ENCODE measurements around the gene VAT1. TPM values are rescaled to one million over a fixed set of nuclear protein-coding genes. Genes with fewer than 3 reads are reported as not detected.
"Not testable (repeated sequence)": the region's sequence is repeated elsewhere in the genome, so short reads cannot be mapped to it uniquely, and the experiment has no call there.

The VAT1 gene
- total RNA-seq, 4 donors from 2014 or later: 203 to 246 (median 228) TPM

GRCh38 chr17:43006639-43007551 lies 15.3 kb downstream of the VAT1 start, which contains the start of gene IFI35:
Gene IFI35, plus strand, starts transcription at chr17:43006784. Its CDS starts 164 bp downstream, at chr17:43006948.
- WGBS, 2 donors: 31 to 36% methylated on average over 18 of the region's 18 CpGs
- peak; percentile 80 to 83 for DNase-seq (ENCODE audit: low spot score in 2 of 2)
- peak in 1 of 2 donors; percentile 85 for TF ChIP-seq EP300 (IDR thresholded peaks at IDR 0.05)
- peak; percentile 18 to 62 (median 41) for TF ChIP-seq CTCF (IDR thresholded peaks at IDR 0.05)
- TF ChIP-seq POLR2A (IDR thresholded peaks at IDR 0.05): peak; percentile 43 to 57

DNA sequence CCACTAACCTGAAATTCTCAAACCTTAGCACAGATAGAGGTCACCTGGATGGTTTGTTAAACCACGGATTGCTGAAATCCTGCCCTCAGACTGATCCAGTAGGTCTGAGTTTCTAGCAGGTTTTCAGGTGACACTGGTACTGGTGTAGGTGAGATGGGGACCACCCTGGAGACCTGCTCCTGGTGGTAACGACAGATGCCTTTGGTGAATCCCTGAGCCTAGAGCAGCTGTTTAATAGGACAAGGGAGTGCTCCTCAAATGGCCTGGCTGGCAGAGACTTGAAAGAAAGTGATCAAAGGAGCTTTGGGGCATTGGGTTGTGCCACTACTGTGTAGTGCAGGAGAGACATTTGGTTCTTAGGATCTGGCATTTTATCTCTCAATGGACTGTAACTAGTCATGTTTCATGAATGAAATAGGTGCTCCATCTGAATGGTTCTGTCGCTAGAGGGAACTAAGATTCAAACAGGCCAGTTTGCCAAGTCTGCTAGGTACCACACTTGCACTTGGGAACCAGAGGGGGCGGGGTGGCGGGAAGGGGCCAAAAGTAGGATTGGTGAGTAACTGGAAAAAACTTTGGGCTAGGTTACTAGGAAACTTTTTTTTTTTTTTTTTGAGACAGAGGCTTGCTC lies 18.5 kb downstream of the VAT1 start:
- Histone ChIP-seq H3K27me3 (no peaks in the 10 kb centered on the region), H3K27ac (no peak overlapping the region), H3K36me3 (peaks cover 0 to 51% (median 26%) of the 10 kb centered on the region in 3 donors), H3K9me3 (no peaks in the 10 kb centered on the region), H3K4me3 (no peak overlapping the region), H3K4me1 (peaks cover 0 to 43% (median 21%) of the 10 kb centered on the region in 4 donors)
- TF ChIP-seq POLR2A (IDR thresholded peaks at IDR 0.05) (no peak), EP300 (IDR thresholded peaks at IDR 0.05) (no peak), CTCF (IDR thresholded peaks at IDR 0.05) (no peak)
- WGBS, 2 donors: 84 to 89% methylated on average over 5 of the region's 5 CpGs
- DNase-seq (ENCODE audit: low spot score in 2 of 2): no peak

More at GRCh38 chr17:43006639-43007551, 15.3 kb downstream of the VAT1 start, which contains the start of gene IFI35:
- Histone ChIP-seq H3K4me1 (peaks cover 0 to 52% (median 26%) of the 10 kb centered on the region in 4 donors), H3K27me3 (no peaks in the 10 kb centered on the region), H3K36me3 (peaks cover 0 to 30% (median 17%) of the 10 kb centered on the region in 3 donors), H3K27ac (peak within 1 kb of the TSS; percentile 67 to 97 (median 92)), H3K9me3 (no peaks in the 10 kb centered on the region), H3K4me3 (peak within 1 kb of the TSS; percentile 47 to 89 (median 60))

DNA sequence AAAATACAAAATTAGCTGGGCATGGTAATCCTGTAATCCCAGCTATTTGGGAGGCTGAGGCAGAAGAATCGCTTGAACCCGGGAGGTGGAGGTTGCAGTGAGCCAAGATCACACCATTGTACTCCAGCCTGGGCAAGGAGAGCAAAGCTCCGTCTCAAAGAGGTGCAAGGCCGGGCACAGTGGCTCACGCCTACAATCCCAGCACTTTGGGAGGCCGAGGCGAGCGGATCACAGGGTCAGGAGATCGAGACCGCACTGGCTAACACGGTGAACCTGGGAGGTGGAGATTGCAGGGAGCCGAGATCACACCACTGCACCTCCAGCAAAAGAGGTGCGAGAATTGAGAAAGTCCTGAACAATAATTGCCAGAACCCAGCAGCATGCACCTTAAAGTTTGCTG lies 21.3 kb downstream of the VAT1 start:
- H3K27ac ChIP-seq: not testable (repeated sequence)

GRCh38 chr17:42999003-42999525 lies 23.1 kb downstream of the VAT1 start:
- Histone ChIP-seq H3K9me3 (no peaks in the 10 kb centered on the region), H3K4me1 (peaks cover 0 to 35% (median 15%) of the 10 kb centered on the region in 4 donors), H3K4me3 (peak overlapping the region; percentile 51 to 79 (median 72)), H3K27me3 (no peaks in the 10 kb centered on the region), H3K27ac (peak overlapping the region; percentile 40 to 91 (median 88)), H3K36me3 (peaks cover 0 to 49% (median 26%) of the 10 kb centered on the region in 3 donors)
- no peak for DNase-seq (ENCODE audit: low spot score in 2 of 2)
- 15 to 19% methylated on average over 10 of the region's 10 CpGs for WGBS, 2 donors
- TF ChIP-seq POLR2A (IDR thresholded peaks at IDR 0.05) (no peak), CTCF (IDR thresholded peaks at IDR 0.05) (no peak), EP300 (IDR thresholded peaks at IDR 0.05) (no peak)

More for the DNA sequence above, 21.3 kb downstream of the VAT1 start:
- not testable (repeated sequence) for H3K4me3 ChIP-seq; DNase-seq (ENCODE audit: low spot score in 2 of 2); H3K27me3 ChIP-seq; H3K9me3 ChIP-seq
- peaks cover 0 to 35% (median 15%) of the 10 kb centered on the region in 4 donors for H3K4me1 ChIP-seq
- WGBS, 2 donors: 91 to 92% methylated on average over 13 of the region's 13 CpGs
- H3K36me3 ChIP-seq: peaks cover 0 to 51% (median 26%) of the 10 kb centered on the region in 3 donors

All from tibial nerve (tissue), 4 donors.